ENCODE results near the gene TBXAS1.

TBXAS1 gene

GRCh38 chr7:139991269-139991666 lies 162.2 kb downstream of the TBXAS1 start:
- CTCF ChIA-PET, result interaction anchor here (0.5 kb wide), 1 partner anchor 346 kb away, joined by 3 read pairs; no protein-coding TSS in a partner anchor
- TF ChIP-seq ZFP69B (tag by site-specific recombination; IDR thresholded peaks at IDR 0.05), result no peak
- no peak for TF ChIP-seq ZNF660 (tag by site-specific recombination; IDR thresholded peaks at IDR 0.05)
- no peak for TF ChIP-seq ZNF585B (tag by site-specific recombination; IDR thresholded peaks at IDR 0.05)
- TF ChIP-seq ZNF155 (tag by site-specific recombination; IDR thresholded peaks at IDR 0.05), result no peak
- no peak for TF ChIP-seq ZNF555 (tag by site-specific recombination; conservative IDR thresholded peaks at IDR 0.05)
- no peak for TF ChIP-seq ATF2 (tag by site-specific recombination; IDR thresholded peaks at IDR 0.05; ENCODE audit: low read depth)
- no peak for TF ChIP-seq ZNF677 (tag by site-specific recombination; IDR thresholded peaks at IDR 0.05)
- no peak for TF ChIP-seq BCL11A (tag by site-specific recombination; IDR thresholded peaks at IDR 0.05; ENCODE audit: low read depth)
- no peak for TF ChIP-seq ZNF394 (tag by site-specific recombination; IDR thresholded peaks at IDR 0.05; ENCODE audit: borderline replicate concordance)
- TF ChIP-seq ZNF366 (tag by site-specific recombination; conservative IDR thresholded peaks at IDR 0.05), result no peak
- TF ChIP-seq SCRT2 (tag by site-specific recombination; IDR thresholded peaks at IDR 0.05), result no peak
- Histone ChIP-seq H3K9me3 (ENCODE audit: control insufficient read depth, insufficient read depth, low read depth, low read length) (no peaks in the 10 kb centered on the region), H3K27ac (ENCODE audit: extremely low read depth, low read depth, low read length) (no peak overlapping the region), H3K4me1 (ENCODE audit: control insufficient read depth, insufficient read depth, low read length) (no peaks in the 10 kb centered on the region), H3K4me3 (ENCODE audit: low read depth, low read length) (no peak overlapping the region), H3K36me3 (ENCODE audit: control insufficient read depth in 2 of 2, insufficient read depth in 1 of 2, low read length in 2 of 2) (no peaks in the 10 kb centered on the region)
- POLR2A ChIA-PET, result no interaction called here

GRCh38 chr7:139991911-139992310 lies 162.8 kb downstream of the TBXAS1 start:
- no peak for TF ChIP-seq ZNF514 (tag by site-specific recombination; IDR thresholded peaks at IDR 0.05)
- no peak for TF ChIP-seq KLF10 (tag by site-specific recombination; IDR thresholded peaks at IDR 0.05)
- TF ChIP-seq ZNF133 (tag by site-specific recombination; IDR thresholded peaks at IDR 0.05), result no peak
- CTCF ChIA-PET, result interaction anchor here (0.5 to 0.9 kb wide), 2 partner anchors 12 to 346 kb away, joined by 3 read pairs; no protein-coding TSS in a partner anchor

GRCh38 chr7:139992353-139993044 lies 163.4 kb downstream of the TBXAS1 start:
- Histone ChIP-seq H3K4me3 (ENCODE audit: low read depth, low read length) (no peak overlapping the region), H3K27ac (ENCODE audit: extremely low read depth, low read depth, low read length) (no peak overlapping the region), H3K9me3 (ENCODE audit: control insufficient read depth, insufficient read depth, low read depth, low read length) (no peaks in the 10 kb centered on the region), H3K4me1 (ENCODE audit: control insufficient read depth, insufficient read depth, low read length) (no peaks in the 10 kb centered on the region), H3K36me3 (ENCODE audit: control insufficient read depth in 2 of 2, insufficient read depth in 1 of 2, low read length in 2 of 2) (no peaks in the 10 kb centered on the region)
- peak; percentile 45; the same call in 1 of the 2 replicates for TF ChIP-seq WT1 (tag by site-specific recombination; IDR thresholded peaks at IDR 0.05)
- peak; percentile 67 for TF ChIP-seq OSR2 (tag by site-specific recombination; IDR thresholded peaks at IDR 0.05)
- peak; percentile 36; the same call in 1 of the 2 replicates for TF ChIP-seq GLIS1 (tag by site-specific recombination; IDR thresholded peaks at IDR 0.05)
- TF ChIP-seq ZNF837 (tag by site-specific recombination; IDR thresholded peaks at IDR 0.05), result no peak
- TF ChIP-seq MEIS1 (CRISPR knock-in tag; IDR thresholded peaks at IDR 0.05; ENCODE audit: borderline replicate concordance), result no peak
- ChIA-PET POLR2A (no interaction called here), CTCF (interaction anchor here (0.6 to 1.1 kb wide), 3 partner anchors 10 to 189 kb away, joined by 3 to 5 read pairs (median 3); no protein-coding TSS in a partner anchor)

More at GRCh38 chr7:139991911-139992310, 162.8 kb downstream of the TBXAS1 start:
- Histone ChIP-seq H3K27ac (ENCODE audit: extremely low read depth, low read depth, low read length) (no peak overlapping the region), H3K4me1 (ENCODE audit: control insufficient read depth, insufficient read depth, low read length) (no peaks in the 10 kb centered on the region), H3K9me3 (ENCODE audit: control insufficient read depth, insufficient read depth, low read depth, low read length) (no peaks in the 10 kb centered on the region), H3K4me3 (ENCODE audit: low read depth, low read length) (no peak overlapping the region), H3K36me3 (ENCODE audit: control insufficient read depth in 2 of 2, insufficient read depth in 1 of 2, low read length in 2 of 2) (no peaks in the 10 kb centered on the region)
- POLR2A ChIA-PET, result no interaction called here
